H1 (cell line): ENCODE results near the gene PPP1R12B. TPM values are rescaled to one million over a fixed set of nuclear protein-coding genes. Genes with fewer than 3 reads are reported as not detected.

Experiments
- CTCF ChIA-PET: fragments of 300-600 bp; sonication (Branson Sonifier 250); formaldehyde crosslinking; loops from one replicate; lab custom pipeline; 2021; ENCODE audit not compliant: partially characterized antibody; lab: Charles Lee
- POLR2A ChIA-PET: fragments of 300-600 bp; sonication (Branson Sonifier 250); formaldehyde crosslinking; loops from one replicate; lab custom pipeline; 2021; ENCODE audit warnings: inconsistent platforms; ENCODE audit not compliant: partially characterized antibody; lab: Charles Lee
- DNase-seq, 2 experiments: peaks; one replicate each; pipeline versions ENCODE4 v3.0.0 to v3.0.0-alpha.2; 2010 to 2022; ENCODE audit warnings: low spot score in 2 of 2, low read depth in 1 of 2, mixed read lengths in 1 of 2
- FAIRE-seq: peaks from 2 replicates; lab custom pipeline; 2011; peaks lifted over from hg19 to GRCh38; lab: Jason Lieb, UNC
- H2AFZ ChIP-seq: 2 replicates; pipeline ENCODE4 v1.8.1; 2012; ENCODE audit warnings: low read length, inconsistent platforms
- H2AK5ac ChIP-seq: 2 replicates; pipeline ENCODE4 v1.6.1; 2013; ENCODE audit warnings: low read depth, low read length
- H2BK120ac ChIP-seq: replicated peaks from 2 replicates; pipeline ENCODE3; 2013; ENCODE audit warnings: low read depth, low read length, inconsistent platforms
- H2BK12ac ChIP-seq: 2 replicates; pipeline ENCODE4 v1.6.1; 2013; ENCODE audit warnings: low read depth, low read length
- H2BK15ac ChIP-seq: 2 replicates; pipeline ENCODE4 v1.6.1; 2013; ENCODE audit warnings: low read length
- H2BK20ac ChIP-seq: 2 replicates; pipeline ENCODE4 v1.6.1; 2013; ENCODE audit warnings: low read length
- H2BK5ac ChIP-seq: 2 replicates; pipeline ENCODE4 v1.6.1; 2013; ENCODE audit warnings: low read depth, low read length
- H3K14ac ChIP-seq: 2 replicates; pipeline ENCODE4 v1.6.1; 2013; ENCODE audit warnings: inconsistent platforms; ENCODE audit not compliant: insufficient read length
- H3K18ac ChIP-seq: 2 replicates; pipeline ENCODE4 v1.6.1; 2013; ENCODE audit warnings: low read length; ENCODE audit errors: extremely low read depth
- H3K23ac ChIP-seq: 2 replicates; pipeline ENCODE4 v1.6.1; 2013; ENCODE audit warnings: inconsistent platforms; ENCODE audit not compliant: insufficient read length
- H3K23me2 ChIP-seq: 2 replicates; pipeline ENCODE4 v1.6.1; 2013; ENCODE audit warnings: low read depth, low read length
- H3K27ac ChIP-seq: 2 replicates; pipeline ENCODE4 v1.6.1; 2011; ENCODE audit warnings: low read depth, low read length, inconsistent platforms
- H3K27me3 ChIP-seq, 4 experiments: replicated peaks in 1 of 4; 1 replicate in 1 of 4; 2 replicates in 3 of 4; pipeline versions ENCODE4 v1.6.1 to v1.8.1; 2011 to 2013; ENCODE audit warnings: low read length in 3 of 4, mild to moderate bottlenecking in 3 of 4, inconsistent platforms in 2 of 4, mixed read lengths in 2 of 4, moderate library complexity in 1 of 4; ENCODE audit not compliant: control insufficient read depth in 3 of 4, insufficient read depth in 3 of 4; ENCODE audit errors: extremely low read depth in 1 of 4
- H3K36me3 ChIP-seq, 4 experiments: 2 replicates each; pipeline versions ENCODE4 v1.6.1 to v1.8.1; 2011 to 2013; ENCODE audit warnings: mild to moderate bottlenecking in 4 of 4, low read length in 3 of 4, moderate library complexity in 2 of 4, control low read depth in 1 of 4, inconsistent platforms in 1 of 4; ENCODE audit not compliant: insufficient read depth in 4 of 4, control insufficient read depth in 2 of 4
- H3K4ac ChIP-seq: replicated peaks from 2 replicates; pipeline ENCODE3; 2013; ENCODE audit warnings: low read length, low read depth, mixed read lengths, inconsistent platforms; ENCODE audit not compliant: insufficient read length
- H3K4me1 ChIP-seq, 4 experiments: replicated peaks in 1 of 4; 1 replicate in 1 of 4; 2 replicates in 3 of 4; pipeline versions ENCODE4 v1.6.1 to v1.8.1; 2011 to 2013; ENCODE audit warnings: low read length in 3 of 4, inconsistent platforms in 2 of 4, mixed read lengths in 1 of 4; ENCODE audit not compliant: insufficient read depth in 4 of 4, control insufficient read depth in 3 of 4
- H3K4me2 ChIP-seq, 2 experiments: 2 replicates each; pipeline versions ENCODE4 v1.6.1 to v1.8.1; 2011 to 2013; ENCODE audit warnings: low read depth in 2 of 2, low read length in 2 of 2, control low read depth in 1 of 2, inconsistent platforms in 1 of 2, mild to moderate bottlenecking in 1 of 2; ENCODE audit not compliant: insufficient read depth in 1 of 2
- H3K4me3 ChIP-seq, 4 experiments: fragments of 200-600, 300-600 bp in 1 of 4; sonication (generic), shearing (Covaris generic), sonication (Bioruptor Twin) in 1 of 4; 2 replicates each; pipeline versions ENCODE4 v1.5.1 to v1.8.1; 2011 to 2016; ENCODE audit warnings: low read length in 4 of 4, low read depth in 3 of 4, control low read depth in 2 of 4, inconsistent platforms in 2 of 4, mild to moderate bottlenecking in 2 of 4, mixed read lengths in 1 of 4, moderate library complexity in 1 of 4; ENCODE audit not compliant: insufficient read depth in 2 of 4; ENCODE audit errors: extremely low read depth in 1 of 4
- H3K56ac ChIP-seq: replicated peaks from 2 replicates; pipeline ENCODE3; 2013; ENCODE audit warnings: low read depth, mild to moderate bottlenecking, mixed read lengths, low read length, inconsistent platforms; ENCODE audit not compliant: insufficient read length
- H3K79me1 ChIP-seq: 2 replicates; pipeline ENCODE4 v1.6.1; 2013; ENCODE audit warnings: low read depth, low read length, control low read depth
- H3K79me2 ChIP-seq, 2 experiments: 2 replicates each; pipeline versions ENCODE4 v1.6.1 to v1.8.1; 2012 to 2013; ENCODE audit warnings: low read length in 2 of 2, mild to moderate bottlenecking in 2 of 2, inconsistent platforms in 1 of 2; ENCODE audit not compliant: insufficient read depth in 2 of 2, control insufficient read depth in 1 of 2
- H3K9ac ChIP-seq, 4 experiments: replicated peaks in 1 of 4; 1 replicate in 1 of 4; 2 replicates in 3 of 4; pipeline versions ENCODE4 v1.6.1 to v1.8.1; 2011 to 2013; ENCODE audit warnings: low read depth in 3 of 4, low read length in 3 of 4, control low read depth in 2 of 4, mild to moderate bottlenecking in 2 of 4, moderate library complexity in 2 of 4, inconsistent platforms in 1 of 4; ENCODE audit errors: extremely low read depth in 1 of 4
- H3K9me3 ChIP-seq, 2 experiments: 2 replicates each; pipeline versions ENCODE4 v1.6.1 to v1.8.1; 2012 to 2013; ENCODE audit warnings: mild to moderate bottlenecking in 2 of 2, moderate library complexity in 2 of 2, control low read depth in 1 of 2, inconsistent platforms in 1 of 2, low read depth in 1 of 2, low read length in 1 of 2, mixed read lengths in 1 of 2; ENCODE audit not compliant: insufficient read depth in 2 of 2
- H4K20me1 ChIP-seq, 2 experiments: replicated peaks in 1 of 2; 2 replicates each; pipeline versions ENCODE3 to v1.8.1; 2011 to 2013; ENCODE audit warnings: inconsistent platforms in 2 of 2, low read length in 2 of 2, mild to moderate bottlenecking in 1 of 2; ENCODE audit not compliant: insufficient read depth in 2 of 2, control insufficient read depth in 1 of 2
- H4K5ac ChIP-seq: 2 replicates; pipeline ENCODE4 v1.6.1; 2013; ENCODE audit warnings: low read length, low read depth, mixed read lengths, inconsistent platforms; ENCODE audit not compliant: insufficient read length
- H4K8ac ChIP-seq: 2 replicates; pipeline ENCODE4 v1.8.0; 2013; ENCODE audit warnings: mild to moderate bottlenecking, moderate library complexity, low read length, inconsistent platforms; ENCODE audit not compliant: insufficient read depth; ENCODE audit errors: extremely low read depth
- H4K91ac ChIP-seq: replicated peaks from 2 replicates; pipeline ENCODE3; 2013; ENCODE audit warnings: low read length, mixed read lengths, inconsistent platforms; ENCODE audit not compliant: insufficient read length
- BRCA1 ChIP-seq: IDR thresholded peaks from 2 replicates; pipeline ENCODE4 v1.6.1; 2012; ENCODE audit warnings: low read depth, low read length, improper control_type of control experiment
- CREB1 ChIP-seq: IDR thresholded peaks from 2 replicates; pipeline ENCODE4 v1.6.1; 2012; ENCODE audit warnings: inconsistent platforms
- TAF1 ChIP-seq: IDR thresholded peaks from 2 replicates; pipeline ENCODE4 v1.6.1; 2011; ENCODE audit warnings: mild to moderate bottlenecking, low read depth, low read length
- WGBS, 2 experiments: shearing (Covaris generic) in 1 of 2; methylation state at CpG; one replicate each; pipeline versions ENCODE4 v1.1.6 to v1.1.7; 2013 to 2015; ENCODE audit warnings: low lambda C conversion rate in 2 of 2, mixed read lengths in 2 of 2, inconsistent platforms in 1 of 2, low coverage in 1 of 2, missing lambda C conversion rate in 1 of 2; ENCODE audit not compliant: insufficient replicate concordance in 2 of 2, insufficient coverage in 1 of 2, insufficient read length in 1 of 2; ENCODE audit errors: extremely low coverage in 1 of 2, missing lambda C conversion rate in 1 of 2; 5-methylcytosine and 5-hydroxymethylcytosine counted together
- polyA plus RNA-seq, 7 experiments: library from polyadenylated mRNA; depleted of rRNA in 3 of 7; stranded (reverse) in 5 of 7; unstranded in 2 of 7; fragments of >200 nt in 5 of 7; fragments of 200-250 nt in 2 of 7; gene quantifications; 1 replicate in 5 of 7; 2 replicates in 1 of 7; 4 replicates in 1 of 7; pipeline versions ENCODE4 v1.2.1 to v1.2.3, GENCODE V29; 2011 to 2013; ENCODE audit warnings: missing spikeins in 2 of 7, mixed read lengths in 2 of 7
- total RNA-seq: library from RNA; stranded (reverse); fragmentation: NEBNext Ultra II Directional; extraction: Animal tissue kit (Norgen Biotek cat#: 25700); gene quantifications from 2 replicates; pipeline ENCODE4 v1.2.1, GENCODE V29; 2021

PPP1R12B gene
- total and polyA plus RNA-seq, 2 of the 8 experiments (the other 6 are each of a cell fraction or from before 2014, with no cell fraction given), result 7.9 to 18.7 TPM

- Histone ChIP-seq H3K14ac (no peak overlapping the region), H3K4me1 (no peaks in the 10 kb centered on the region; a peak in 1 of 7 replicates), H3K4ac (no peak overlapping the region), H2BK120ac (no peak overlapping the region), H4K20me1 (peaks cover 0 to 4% of the 10 kb centered on the region in 2 experiments), H3K9me3 (no peaks in the 10 kb centered on the region), H2BK12ac (no peak overlapping the region), H3K23ac (no peak overlapping the region), H4K8ac (no peak overlapping the region), H2BK5ac (no peak overlapping the region), H3K18ac (no peak overlapping the region), H3K79me1 (no peaks in the 10 kb centered on the region), H3K27me3 (no peaks in the 10 kb centered on the region), H2AK5ac (no peak overlapping the region), H4K91ac (no peak overlapping the region), H2BK15ac (no peak overlapping the region), H3K79me2 (peaks cover 0 to 21% of the 10 kb centered on the region in 2 experiments; a peak in 2 of 4 replicates), H2AFZ (no peak overlapping the region), H3K27ac (no peak overlapping the region), H3K56ac (no peak overlapping the region), H3K4me2 (no peak overlapping the region), H3K23me2 (no peaks in the 10 kb centered on the region), H3K9ac (no peak overlapping the region), H3K4me3 (no peak overlapping the region), H3K36me3 (peaks cover 21 to 56% (median 43%) of the 10 kb centered on the region in 4 experiments), H2BK20ac (no peak overlapping the region), H4K5ac (no peak overlapping the region)
- no peak for DNase-seq
- ChIA-PET CTCF (interaction anchor here (1.0 to 2.4 kb wide), 5 partner anchors 27 to 144 kb away, joined by 3 to 8 read pairs (median 4); no protein-coding TSS in a partner anchor), POLR2A (no interaction called here)
- 92% methylated on average over 4 of the region's 4 CpGs; no CpG with 5 or more reads in 1 of the 2 experiments for WGBS, 2 experiments
- FAIRE-seq, result no peak
- no peak for TF ChIP-seq BRCA1
- TF ChIP-seq CREB1, result no peak
- TF ChIP-seq TAF1, result no peak
Observed at GRCh38 chr1:202333861-202334260, 14.6 kb upstream of the PPP1R12B start.
